Gastroesophageal sphincter (tissue), 4 donors: ENCODE measurements around the gene COL6A2. TPM values are rescaled to one million over a fixed set of nuclear protein-coding genes. Genes with fewer than 3 reads are reported as not detected.

Experiments
- ATAC-seq: fragments of 150-250 bp; one replicate; pipeline ENCODE4 v1.9.1; 2016; ENCODE audit warnings: mild to moderate bottlenecking, moderate library complexity
- H3K27ac ChIP-seq, 4 donors: fragments of 200-600 bp; sonication (generic) in 3 of 4; 1 replicate in 3 of 4; 2 replicates in 1 of 4; pipeline ENCODE4 v1.5.1; 2016 to 2019
- H3K27me3 ChIP-seq: fragments of 200-600 bp; sonication (generic); one replicate; pipeline ENCODE4 v1.5.1; 2019
- H3K36me3 ChIP-seq, 2 donors: fragments of 200-600 bp; sonication (generic); one replicate each; pipeline ENCODE4 v1.5.1; 2019; ENCODE audit warnings: control low read depth in 1 of 2
- H3K4me1 ChIP-seq, 3 donors: fragments of 200-600 bp; sonication (generic); 1 replicate in 2 of 3; 2 replicates in 1 of 3; pipeline ENCODE4 v1.5.1; 2016 to 2019; ENCODE audit warnings: control low read depth in 2 of 3
- H3K4me3 ChIP-seq, 2 donors: fragments of 200-600 bp; sonication (generic); one replicate each; pipeline ENCODE4 v1.5.1; 2019; ENCODE audit warnings: mild to moderate bottlenecking in 1 of 2, moderate library complexity in 1 of 2
- H3K9me3 ChIP-seq, 3 donors: fragments of 200-600 bp; sonication (generic); one replicate each; pipeline ENCODE4 v1.5.1; 2017 to 2019; ENCODE audit warnings: control low read depth in 2 of 3
- EP300 ChIP-seq: sonication (generic); formaldehyde crosslinking; IDR thresholded peaks from one replicate; pipeline ENCODE4 v1.6.1; 2017; ENCODE audit warnings: antibody characterized with exemption, mild to moderate bottlenecking
- POLR2A ChIP-seq, 2 donors: fragments of 450-650 bp; IDR thresholded peaks; one replicate each; pipeline ENCODE4 v1.6.1; 2017; ENCODE audit warnings: antibody characterized with exemption in 2 of 2, mild to moderate bottlenecking in 2 of 2, moderate library complexity in 1 of 2
- POLR2AphosphoS5 ChIP-seq: sonication (generic); formaldehyde crosslinking; IDR thresholded peaks from one replicate; pipeline ENCODE4 v1.6.1; 2017; ENCODE audit warnings: antibody characterized with exemption
- WGBS, 2 donors: methylation state at CpG; one replicate each; pipeline ENCODE4 v1.1.5; 2018; ENCODE audit warnings: low coverage in 1 of 2; 5-methylcytosine and 5-hydroxymethylcytosine counted together
- total RNA-seq, 4 donors: library from RNA; depleted of rRNA; stranded (reverse); fragments of >200 nt; gene quantifications; one replicate each; pipeline ENCODE4 v1.1.0, GENCODE V29; 2016
- TF ChIP-seq, protein P1 (sequence below), 4 experiments: fragments of 200-600 bp in 2 of 4; fragments of 450-650 bp in 2 of 4; sonication (generic) in 1 of 4; IDR thresholded peaks; one replicate each; pipeline ENCODE4 v1.5.1; 2017 to 2019; ENCODE audit warnings: antibody characterized with exemption in 4 of 4, mild to moderate bottlenecking in 2 of 4, moderate library complexity in 2 of 4

COL6A2 gene
- total RNA-seq, 4 donors from 2014 or later, result 720 to 1,286 (median 1,215) TPM

DNA sequence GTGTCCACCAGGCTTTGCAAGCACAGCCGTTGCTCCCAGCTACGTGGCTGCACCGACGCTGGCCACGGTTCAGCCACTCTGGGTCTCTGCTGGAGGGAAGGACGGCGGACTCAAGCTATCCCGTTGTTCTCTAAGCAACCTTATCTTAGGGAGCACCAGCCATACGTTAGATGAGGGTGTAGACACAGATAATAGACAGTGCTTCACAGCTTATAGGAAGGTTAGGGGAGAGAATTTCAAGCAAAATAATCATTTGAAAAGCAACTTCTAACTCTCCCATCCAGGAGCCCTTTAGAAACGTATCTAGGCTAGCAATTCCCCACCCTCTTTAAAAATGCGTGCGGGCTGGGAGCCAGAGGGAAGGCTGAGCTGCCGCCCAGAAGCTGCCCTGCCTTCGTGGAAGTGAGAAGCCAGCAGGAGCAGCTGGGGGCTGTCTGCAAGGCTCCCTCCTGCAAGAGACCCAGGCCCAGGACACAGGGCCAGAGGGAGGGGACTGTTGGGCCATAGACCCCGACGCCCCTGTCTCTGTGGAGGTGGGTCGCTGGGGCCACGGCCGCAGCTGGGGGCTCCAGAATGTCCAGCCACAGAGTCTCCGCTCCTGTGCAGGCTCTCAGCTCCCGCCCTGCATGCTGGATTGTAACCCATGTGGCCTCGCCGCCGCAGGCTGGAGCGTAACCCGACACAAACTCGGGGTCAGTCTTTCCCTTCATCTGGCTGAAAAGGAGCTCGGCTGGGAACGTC lies 31.2 kb upstream of the COL6A2 start:
- H3K27ac ChIP-seq, result peak overlapping the region; percentile 66 to 97 (median 86)
- H3K36me3 ChIP-seq, result no peaks in the 10 kb centered on the region
- H3K4me3 ChIP-seq, result no peak overlapping the region
- peak; percentile 49 for TF ChIP-seq POLR2AphosphoS5
- TF ChIP-seq POLR2A (IDR thresholded peaks at IDR 0.05), result no peak
- no peak for TF ChIP-seq EP300
- TF ChIP-seq, protein P1, sequence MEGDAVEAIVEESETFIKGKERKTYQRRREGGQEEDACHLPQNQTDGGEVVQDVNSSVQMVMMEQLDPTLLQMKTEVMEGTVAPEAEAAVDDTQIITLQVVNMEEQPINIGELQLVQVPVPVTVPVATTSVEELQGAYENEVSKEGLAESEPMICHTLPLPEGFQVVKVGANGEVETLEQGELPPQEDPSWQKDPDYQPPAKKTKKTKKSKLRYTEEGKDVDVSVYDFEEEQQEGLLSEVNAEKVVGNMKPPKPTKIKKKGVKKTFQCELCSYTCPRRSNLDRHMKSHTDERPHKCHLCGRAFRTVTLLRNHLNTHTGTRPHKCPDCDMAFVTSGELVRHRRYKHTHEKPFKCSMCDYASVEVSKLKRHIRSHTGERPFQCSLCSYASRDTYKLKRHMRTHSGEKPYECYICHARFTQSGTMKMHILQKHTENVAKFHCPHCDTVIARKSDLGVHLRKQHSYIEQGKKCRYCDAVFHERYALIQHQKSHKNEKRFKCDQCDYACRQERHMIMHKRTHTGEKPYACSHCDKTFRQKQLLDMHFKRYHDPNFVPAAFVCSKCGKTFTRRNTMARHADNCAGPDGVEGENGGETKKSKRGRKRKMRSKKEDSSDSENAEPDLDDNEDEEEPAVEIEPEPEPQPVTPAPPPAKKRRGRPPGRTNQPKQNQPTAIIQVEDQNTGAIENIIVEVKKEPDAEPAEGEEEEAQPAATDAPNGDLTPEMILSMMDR (IDR thresholded peaks at IDR 0.05), result peak in 1 of 4 experiments; percentile 21
- peak; percentile 50 for ATAC-seq
- no peaks in the 10 kb centered on the region for H3K27me3 ChIP-seq
- peaks cover 5 to 48% (median 29%) of the 10 kb centered on the region in 3 donors for H3K4me1 ChIP-seq
- 5 to 20% methylated on average over 10 to 14 of the region's 29 CpGs for whole genome bisulfite sequencing, 2 donors
- H3K9me3 ChIP-seq, result peaks cover 0 to 13% (median 0%) of the 10 kb centered on the region in 3 donors

DNA sequence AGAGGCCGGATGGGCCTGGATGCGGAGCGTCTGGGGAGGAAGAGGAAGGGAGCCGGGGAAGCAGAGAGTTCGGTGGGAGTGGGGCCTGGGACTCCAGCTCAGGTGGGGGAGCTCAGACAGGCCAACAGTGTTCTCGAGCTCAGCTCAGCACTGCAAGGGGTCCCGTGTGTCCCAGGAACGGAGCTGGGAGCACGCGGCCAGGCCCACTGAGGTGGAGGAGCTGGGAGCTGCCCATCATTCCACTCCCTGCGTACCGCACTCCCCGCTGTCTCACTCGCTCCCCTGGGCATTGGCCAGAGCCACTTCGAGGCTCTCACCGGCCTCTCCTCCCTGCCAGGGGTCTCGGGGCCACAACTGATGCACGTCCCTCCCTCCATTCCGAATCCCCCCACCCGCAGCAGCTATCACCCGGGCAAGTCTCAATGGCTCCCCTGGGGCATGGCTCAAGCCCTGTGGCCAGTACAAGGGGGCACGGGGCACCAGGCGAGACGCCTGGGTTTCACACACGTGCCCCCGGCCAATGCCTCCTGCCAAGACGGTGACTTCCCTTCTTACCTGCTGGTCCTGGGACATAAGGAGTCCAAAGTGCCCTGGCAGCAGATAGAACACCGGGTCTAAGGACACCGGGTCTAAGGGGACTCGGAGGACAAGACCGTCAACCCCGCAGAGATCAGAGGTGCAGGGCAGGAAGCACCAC lies 30.3 kb upstream of the COL6A2 start:
- 0 to 76% methylated on average over 1 to 7 of the region's 32 CpGs for WGBS, 2 donors
- H3K4me1 ChIP-seq, result peaks cover 5 to 39% (median 29%) of the 10 kb centered on the region in 3 donors
- TF ChIP-seq, protein P1 (IDR thresholded peaks at IDR 0.05), result no peak
- no peak for TF ChIP-seq EP300
- no peak for TF ChIP-seq POLR2AphosphoS5
- no peak for TF ChIP-seq POLR2A (IDR thresholded peaks at IDR 0.05)
- H3K27me3 ChIP-seq, result no peaks in the 10 kb centered on the region
- no peaks in the 10 kb centered on the region for H3K36me3 ChIP-seq
- H3K9me3 ChIP-seq, result peaks cover 0 to 7% (median 0%) of the 10 kb centered on the region in 3 donors
- ATAC-seq, result no peak
- peak overlapping the region; percentile 66 to 97 (median 86) for H3K27ac ChIP-seq
- no peak overlapping the region for H3K4me3 ChIP-seq

DNA sequence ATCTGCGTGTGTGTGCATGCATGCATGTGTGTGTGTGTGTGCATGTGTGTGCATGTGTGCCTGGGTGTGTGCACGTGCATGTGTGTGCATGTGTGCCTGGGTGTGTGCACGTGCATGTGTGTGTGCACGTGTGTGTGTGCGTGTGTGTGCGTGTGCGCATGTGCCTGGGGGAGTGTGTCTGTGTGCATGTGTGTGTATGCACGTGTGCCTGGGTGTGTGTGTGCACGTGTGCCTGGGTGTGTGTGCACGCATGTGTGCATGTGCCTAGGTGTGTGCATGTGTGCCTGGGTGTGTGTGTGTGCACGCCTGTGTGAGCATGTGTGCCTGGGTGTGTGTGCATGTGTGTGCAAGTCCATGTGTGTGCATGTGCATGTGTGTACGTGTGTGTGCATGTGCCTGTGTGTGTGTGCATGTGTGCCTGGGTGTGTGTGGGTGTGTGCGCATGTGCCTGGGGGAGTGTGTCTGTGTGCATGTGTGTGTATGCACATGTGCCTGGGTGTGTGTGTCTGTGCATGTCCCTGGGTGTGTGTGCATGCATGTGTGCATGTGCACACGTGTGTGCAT lies 29.3 kb upstream of the COL6A2 start:
- TF ChIP-seq, protein P1 (IDR thresholded peaks at IDR 0.05), result no peak
- TF ChIP-seq POLR2AphosphoS5 (no peak), POLR2A (IDR thresholded peaks at IDR 0.05) (no peak), EP300 (no peak)
- Histone ChIP-seq H3K4me1 (peaks cover 5 to 38% (median 29%) of the 10 kb centered on the region in 3 donors), H3K4me3 (no peak overlapping the region), H3K9me3 (no peaks in the 10 kb centered on the region), H3K27ac (no peak overlapping the region), H3K27me3 (no peaks in the 10 kb centered on the region), H3K36me3 (no peaks in the 10 kb centered on the region)
- 73 to 74% methylated on average over 2 to 4 of the region's 14 CpGs for WGBS, 2 donors
- no peak for ATAC-seq

DNA sequence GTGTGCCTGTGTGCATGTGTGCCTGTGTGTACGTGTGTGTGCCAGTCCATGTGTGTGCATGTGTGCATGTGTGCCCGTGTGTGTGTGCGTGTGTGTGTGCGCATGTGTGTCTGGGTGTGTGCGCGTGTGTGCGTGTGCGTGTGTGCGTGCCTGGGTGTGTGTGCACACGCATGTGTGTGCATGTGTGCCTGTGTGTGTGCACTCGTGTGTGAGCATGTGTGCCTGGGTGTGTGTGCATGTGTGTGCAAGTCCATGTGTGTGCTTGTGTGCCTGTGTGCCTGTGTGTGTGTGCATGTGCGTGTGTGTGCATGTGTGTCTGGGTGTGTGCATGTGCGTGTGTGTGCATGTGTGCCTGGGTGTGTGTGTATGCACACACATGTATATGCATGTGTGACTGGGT lies 28.7 kb upstream of the COL6A2 start:
- ATAC-seq, result no peak
- no peaks in the 10 kb centered on the region for H3K36me3 ChIP-seq
- H3K4me3 ChIP-seq, result no peak overlapping the region
- no peaks in the 10 kb centered on the region for H3K9me3 ChIP-seq
- H3K4me1 ChIP-seq, result peaks cover 5 to 38% (median 29%) of the 10 kb centered on the region in 3 donors
- H3K27me3 ChIP-seq, result no peaks in the 10 kb centered on the region
- WGBS, 2 donors, result 81% methylated on average over 6 of the region's 13 CpGs; no CpG with 5 or more reads in 1 of the 2 donors
- H3K27ac ChIP-seq, result no peak overlapping the region
- TF ChIP-seq POLR2AphosphoS5 (no peak), EP300 (no peak), POLR2A (IDR thresholded peaks at IDR 0.05) (no peak)
- TF ChIP-seq, protein P1 (IDR thresholded peaks at IDR 0.05), result no peak
